Liver (tissue), 9 donors: ENCODE results near the gene LDLRAD3. TPM values are rescaled to one million over a fixed set of nuclear protein-coding genes. Genes with fewer than 3 reads are reported as not detected.

Source experiments
- DNase-seq: peaks from one replicate; pipeline ENCODE4 v3.0.0-alpha.2; 2017; ENCODE audit warnings: low spot score
- H3K27ac ChIP-seq, 2 donors: one replicate each; pipeline ENCODE4 v1.7.0; 2013; ENCODE audit warnings: inconsistent platforms in 2 of 2, low read length in 2 of 2, control low read depth in 1 of 2, low read depth in 1 of 2, mild to moderate bottlenecking in 1 of 2
- H3K27me3 ChIP-seq, 4 donors: one replicate each; pipeline versions ENCODE4 v1.6.1 to v1.7.0; 2013; ENCODE audit warnings: low read length in 3 of 4, inconsistent platforms in 1 of 4, mild to moderate bottlenecking in 1 of 4, moderate library complexity in 1 of 4; ENCODE audit not compliant: control insufficient read depth in 4 of 4, insufficient read depth in 4 of 4
- H3K36me3 ChIP-seq, 4 donors: one replicate each; pipeline versions ENCODE4 v1.6.1 to v1.7.0; 2013; ENCODE audit warnings: low read length in 3 of 4, mild to moderate bottlenecking in 3 of 4, low read depth in 1 of 4, moderate library complexity in 1 of 4; ENCODE audit not compliant: control insufficient read depth in 4 of 4, insufficient read depth in 3 of 4
- H3K4me1 ChIP-seq, 4 donors: one replicate each; pipeline versions ENCODE4 v1.6.1 to v1.7.0; 2013; ENCODE audit warnings: low read length in 3 of 4, mild to moderate bottlenecking in 3 of 4, moderate library complexity in 1 of 4; ENCODE audit not compliant: control insufficient read depth in 4 of 4, insufficient read depth in 4 of 4
- H3K4me3 ChIP-seq, 3 donors: one replicate each; pipeline versions ENCODE4 v1.6.1 to v1.7.0; 2013; ENCODE audit warnings: low read length in 3 of 3, control low read depth in 1 of 3, low read depth in 1 of 3, mild to moderate bottlenecking in 1 of 3
- H3K9ac ChIP-seq, 2 donors: one replicate each; pipeline ENCODE4 v1.7.0; 2013; ENCODE audit warnings: low read length in 2 of 2, mild to moderate bottlenecking in 2 of 2, moderate library complexity in 2 of 2, control low read depth in 1 of 2, low read depth in 1 of 2
- H3K9me3 ChIP-seq, 4 donors: one replicate each; pipeline versions ENCODE4 v1.6.1 to v1.7.0; 2013; ENCODE audit warnings: low read length in 3 of 4; ENCODE audit not compliant: control insufficient read depth in 4 of 4
- ATF3 ChIP-seq: IDR thresholded peaks from 2 replicates; pipeline ENCODE4 v1.6.1; 2016; ENCODE audit warnings: antibody characterized with exemption
- EGR1 ChIP-seq, 2 donors: IDR thresholded peaks; 2 replicates each; pipeline ENCODE4 v1.6.1; 2016 to 2018; ENCODE audit warnings: antibody characterized with exemption in 2 of 2, low read depth in 2 of 2
- FOXA1 ChIP-seq: IDR thresholded peaks from 2 replicates; pipeline ENCODE4 v1.6.1; 2016; ENCODE audit warnings: antibody characterized with exemption
- FOXA2 ChIP-seq: IDR thresholded peaks from 2 replicates; pipeline ENCODE4 v1.6.1; 2016; ENCODE audit warnings: antibody characterized with exemption
- GABPA ChIP-seq, 2 donors: IDR thresholded peaks in 1 of 2; conservative IDR thresholded peaks in 1 of 2; 2 replicates each; pipeline ENCODE4 v1.6.1; 2016; ENCODE audit warnings: antibody characterized with exemption in 2 of 2, mild to moderate bottlenecking in 1 of 2, moderate library complexity in 1 of 2
- HNF4A ChIP-seq, 2 donors: conservative IDR thresholded peaks; 2 replicates each; pipeline ENCODE4 v1.6.1; 2016; ENCODE audit warnings: antibody characterized with exemption in 2 of 2, mild to moderate bottlenecking in 2 of 2
- HNF4G ChIP-seq: IDR thresholded peaks from 2 replicates; pipeline ENCODE4 v1.6.1; 2016; ENCODE audit warnings: antibody characterized with exemption
- JUND ChIP-seq, 2 donors: IDR thresholded peaks; 2 replicates each; pipeline ENCODE4 v1.6.1; 2016; ENCODE audit warnings: antibody characterized with exemption in 2 of 2
- MAX ChIP-seq: IDR thresholded peaks from 2 replicates; pipeline ENCODE4 v1.6.1; 2016; ENCODE audit warnings: antibody characterized with exemption
- NR2F2 ChIP-seq: IDR thresholded peaks from 2 replicates; pipeline ENCODE4 v1.6.1; 2016; ENCODE audit warnings: antibody characterized with exemption
- RAD21 ChIP-seq, 2 donors: IDR thresholded peaks; 2 replicates each; pipeline ENCODE4 v1.6.1; 2016; ENCODE audit warnings: antibody characterized with exemption in 2 of 2, mild to moderate bottlenecking in 2 of 2
- REST ChIP-seq: IDR thresholded peaks from 2 replicates; pipeline ENCODE4 v1.6.1; 2016; ENCODE audit warnings: antibody characterized with exemption, mild to moderate bottlenecking
- RXRA ChIP-seq, 2 donors: IDR thresholded peaks; 2 replicates each; pipeline ENCODE4 v1.6.1; 2017 to 2018; ENCODE audit warnings: antibody characterized with exemption in 2 of 2, mild to moderate bottlenecking in 1 of 2
- SP1 ChIP-seq: IDR thresholded peaks from 2 replicates; pipeline ENCODE4 v1.6.1; 2018; ENCODE audit warnings: antibody characterized with exemption, mild to moderate bottlenecking
- TAF1 ChIP-seq: conservative IDR thresholded peaks from 2 replicates; pipeline ENCODE4 v1.6.1; 2016; ENCODE audit warnings: antibody characterized with exemption, mild to moderate bottlenecking
- YY1 ChIP-seq: IDR thresholded peaks from 2 replicates; pipeline ENCODE4 v1.6.1; 2016; ENCODE audit warnings: antibody characterized with exemption, mild to moderate bottlenecking
- ZBTB33 ChIP-seq: IDR thresholded peaks from 2 replicates; pipeline ENCODE4 v1.6.1; 2016; ENCODE audit warnings: antibody characterized with exemption
- WGBS: extraction: QIAGEN DNeasy Blood & Tissue Kit; methylation state at CpG from one replicate; pipeline ENCODE4 v1.1.7; 2013; 5-methylcytosine and 5-hydroxymethylcytosine counted together
- polyA plus RNA-seq, 2 donors: library from polyadenylated mRNA; stranded (reverse) in 1 of 2; unstranded in 1 of 2; fragments of 200-250 nt in 1 of 2; fragments of >200 nt in 1 of 2; fragmentation: Nextera tagmentation in 1 of 2; extraction: Ambion mirVana in 1 of 2; gene quantifications; one replicate each; pipeline versions ENCODE4 v1.2.1 to v1.2.3, GENCODE V29; 2013 to 2015
- total RNA-seq, 2 donors: library from RNA; depleted of rRNA; stranded (reverse); fragments of >200 nt; gene quantifications; one replicate each; pipeline ENCODE4 v1.2.3, GENCODE V29; 2014
- donor health status: healthy.
- donor health status: healthy.
- donor health status: healthy.
- donor health status: healthy.
- donor health status: healthy.

LDLRAD3 gene
- total and polyA plus RNA-seq, 4 donors: 0.75 to 1.3 (median 0.93) TPM

- H3K36me3 ChIP-seq: no peaks in the 10 kb centered on the region
- H3K27me3 ChIP-seq: no peaks in the 10 kb centered on the region
- no peak overlapping the region for H3K4me3 ChIP-seq
- no peak overlapping the region for H3K27ac ChIP-seq
- no peak overlapping the region for H3K9ac ChIP-seq
- H3K4me1 ChIP-seq: no peaks in the 10 kb centered on the region
- TF ChIP-seq GABPA (IDR thresholded peaks at IDR 0.05 in 1 of 2, conservative IDR thresholded peaks at IDR 0.05 in 1 of 2) (no peak), MAX (no peak), FOXA1 (no peak), RXRA (IDR thresholded peaks at IDR 0.05) (no peak), RAD21 (IDR thresholded peaks at IDR 0.05) (no peak), HNF4A (conservative IDR thresholded peaks at IDR 0.05) (no peak), EGR1 (IDR thresholded peaks at IDR 0.05; ENCODE audit: low read depth in 2 of 2) (no peak)
- peaks cover 0 to 4% (median 0%) of the 10 kb centered on the region in 4 donors for H3K9me3 ChIP-seq
- no peak for DNase-seq
Measured at GRCh38 chr11:36119300-36119699, 175.4 kb downstream of the LDLRAD3 start.

GRCh38 chr11:36121054-36121453 lies 177.2 kb downstream of the LDLRAD3 start:
- Histone ChIP-seq H3K4me1 (no peaks in the 10 kb centered on the region), H3K27ac (no peak overlapping the region), H3K9ac (no peak overlapping the region), H3K27me3 (no peaks in the 10 kb centered on the region), H3K9me3 (no peaks in the 10 kb centered on the region), H3K36me3 (no peaks in the 10 kb centered on the region), H3K4me3 (no peak overlapping the region)
- TF ChIP-seq HNF4G: no peak
- TF ChIP-seq FOXA2: no peak
- no peak for TF ChIP-seq RAD21 (IDR thresholded peaks at IDR 0.05)
- no peak for TF ChIP-seq MAX
- no peak for TF ChIP-seq FOXA1
- no peak for TF ChIP-seq RXRA (IDR thresholded peaks at IDR 0.05)
- no peak for TF ChIP-seq TAF1
- no peak for TF ChIP-seq GABPA (IDR thresholded peaks at IDR 0.05 in 1 of 2, conservative IDR thresholded peaks at IDR 0.05 in 1 of 2)
- TF ChIP-seq NR2F2: no peak
- TF ChIP-seq JUND (IDR thresholded peaks at IDR 0.05): no peak
- 84% methylated on average over 6 of the region's 6 CpGs for WGBS
- DNase-seq: no peak

- Histone ChIP-seq H3K9me3 (no peaks in the 10 kb centered on the region), H3K9ac (no peak overlapping the region), H3K27me3 (no peaks in the 10 kb centered on the region), H3K27ac (no peak overlapping the region), H3K36me3 (no peaks in the 10 kb centered on the region), H3K4me3 (no peak overlapping the region), H3K4me1 (peaks cover 0 to 3% (median 0%) of the 10 kb centered on the region in 4 donors)
- TF ChIP-seq SP1 (no peak), EGR1 (IDR thresholded peaks at IDR 0.05; ENCODE audit: low read depth in 2 of 2) (no peak), REST (no peak), ATF3 (no peak), TAF1 (no peak), MAX (no peak), ZBTB33 (no peak), RXRA (IDR thresholded peaks at IDR 0.05) (no peak), YY1 (no peak)
- no peak for DNase-seq
- WGBS: 72% methylated on average over 2 of the region's 2 CpGs
Measured at GRCh38 chr11:36122671-36123070, 178.8 kb downstream of the LDLRAD3 start.
